Measurements from ENCODE around the gene ATG4D. TPM values are rescaled to one million over a fixed set of nuclear protein-coding genes. Genes with fewer than 3 reads are reported as not detected.

ATG4D gene
- polyA plus RNA-seq, 1 of the 3 experiments (the other 2 are of a cell fraction): 22.6 TPM

DNA sequence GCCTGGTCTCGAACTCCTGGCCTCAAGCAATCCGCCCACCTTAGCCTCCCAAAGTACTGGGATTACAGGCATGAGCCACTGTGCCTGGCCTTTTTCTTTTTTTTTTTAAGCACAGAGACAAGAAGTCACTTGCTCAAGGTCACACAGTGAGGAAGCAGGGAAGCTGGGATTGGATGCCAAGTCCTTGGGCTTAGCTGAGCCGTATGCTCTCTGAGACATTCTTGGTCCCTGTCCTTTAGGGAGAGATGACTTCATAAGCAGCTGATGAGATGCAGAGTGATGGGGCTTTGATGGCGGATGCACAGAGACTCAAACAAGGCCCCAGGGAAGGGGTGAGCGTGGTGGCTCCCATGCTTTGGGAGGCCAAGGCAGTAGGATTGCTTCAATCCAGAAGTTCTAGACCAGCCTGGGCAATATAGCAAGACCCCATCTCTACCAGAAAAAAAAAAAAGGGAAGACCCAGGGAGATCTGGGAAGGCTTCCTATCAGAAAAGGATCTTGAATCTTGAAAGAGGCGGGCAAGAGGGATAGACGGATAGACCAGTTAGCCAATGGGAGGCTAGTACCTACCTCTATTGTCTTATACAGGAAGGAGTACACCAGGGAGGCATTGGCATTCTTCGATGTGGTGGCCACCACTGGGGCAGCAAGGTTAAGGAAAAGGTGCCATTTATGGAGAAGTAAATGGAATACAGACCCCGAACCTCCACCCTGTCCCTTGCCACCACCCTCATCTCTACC lies 39.5 kb downstream of the ATG4D start:
- H4K20me1 ChIP-seq (ENCODE audit: insufficient read depth): no peaks in the 10 kb centered on the region
- peaks cover 16% of the 10 kb centered on the region; the same call in 1 of the 2 replicates for H3K27me3 ChIP-seq (ENCODE audit: insufficient read depth)
- H2AFZ ChIP-seq (ENCODE audit: low read depth): no peak overlapping the region
- no peaks in the 10 kb centered on the region for H3K9me3 ChIP-seq
- no peaks in the 10 kb centered on the region for H3K9me2 ChIP-seq
- no peak overlapping the region for H3K9ac ChIP-seq
- no peak overlapping the region for H3K27ac ChIP-seq (ENCODE audit: low read depth in 2 of 2, low read length in 1 of 2)
- WGBS (ENCODE audit: low lambda C conversion rate): 79% methylated on average over 9 of the region's 9 CpGs
- peaks cover 0 to 3% of the 10 kb centered on the region in 2 experiments; a peak in 1 of 4 replicates for H3K4me1 ChIP-seq (ENCODE audit: control insufficient read depth in 1 of 2, insufficient read depth in 2 of 2, low read depth in 1 of 2, low read length in 1 of 2)
- POLR2A ChIA-PET: no interaction called here
- no peaks in the 10 kb centered on the region for H3K36me3 ChIP-seq (replicated peaks in 1 of 2; ENCODE audit: control insufficient read depth in 1 of 2, insufficient read depth in 2 of 2, low read length in 1 of 2)
- H3F3A ChIP-seq (replicated peaks; ENCODE audit: insufficient read depth): no peaks in the 10 kb centered on the region
- no peaks in the 10 kb centered on the region for H3K79me2 ChIP-seq (ENCODE audit: insufficient read depth)
- no peak overlapping the region for H3K4me2 ChIP-seq
- no peak overlapping the region for H3K4me3 ChIP-seq (ENCODE audit: low read depth in 2 of 2, low read length in 1 of 2)
- DNase-seq: no peak
- CTCF ChIA-PET: interaction anchor here (0.7 to 9.1 kb wide), 7 partner anchors 16 to 281 kb away, joined by 3 to 330 read pairs (median 4); partner anchors contain the start of gene QTRT1
- TF ChIP-seq SMC3 (IDR thresholded peaks at IDR 0.05; ENCODE audit: low read depth, low read length): no peak
- TF ChIP-seq, protein P1, sequence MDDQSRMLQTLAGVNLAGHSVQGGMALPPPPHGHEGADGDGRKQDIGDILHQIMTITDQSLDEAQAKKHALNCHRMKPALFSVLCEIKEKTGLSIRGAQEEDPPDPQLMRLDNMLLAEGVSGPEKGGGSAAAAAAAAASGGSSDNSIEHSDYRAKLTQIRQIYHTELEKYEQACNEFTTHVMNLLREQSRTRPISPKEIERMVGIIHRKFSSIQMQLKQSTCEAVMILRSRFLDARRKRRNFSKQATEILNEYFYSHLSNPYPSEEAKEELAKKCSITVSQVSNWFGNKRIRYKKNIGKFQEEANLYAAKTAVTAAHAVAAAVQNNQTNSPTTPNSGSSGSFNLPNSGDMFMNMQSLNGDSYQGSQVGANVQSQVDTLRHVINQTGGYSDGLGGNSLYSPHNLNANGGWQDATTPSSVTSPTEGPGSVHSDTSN (IDR thresholded peaks at IDR 0.05): peak; percentile 50

GRCh38 chr19:10586396-10586795 lies 42.7 kb downstream of the ATG4D start:
- no peak for DNase-seq
- Histone ChIP-seq H3K4me3 (ENCODE audit: low read depth in 2 of 2, low read length in 1 of 2) (no peak overlapping the region), H3K27ac (ENCODE audit: low read depth in 2 of 2, low read length in 1 of 2) (no peak overlapping the region), H3K79me2 (ENCODE audit: insufficient read depth) (no peaks in the 10 kb centered on the region), H3K9ac (no peak overlapping the region), H3K9me2 (no peaks in the 10 kb centered on the region), H3F3A (replicated peaks; ENCODE audit: insufficient read depth) (no peaks in the 10 kb centered on the region), H3K4me2 (no peak overlapping the region), H3K4me1 (ENCODE audit: control insufficient read depth in 1 of 2, insufficient read depth in 2 of 2, low read depth in 1 of 2, low read length in 1 of 2) (no peaks in the 10 kb centered on the region; a peak in 1 of 4 replicates), H3K36me3 (replicated peaks in 1 of 2; ENCODE audit: control insufficient read depth in 1 of 2, insufficient read depth in 2 of 2, low read length in 1 of 2) (no peaks in the 10 kb centered on the region), H3K9me3 (no peaks in the 10 kb centered on the region), H4K20me1 (ENCODE audit: insufficient read depth) (no peaks in the 10 kb centered on the region), H2AFZ (ENCODE audit: low read depth) (no peak overlapping the region), H3K27me3 (ENCODE audit: insufficient read depth) (peaks cover 23% of the 10 kb centered on the region; the same call in 1 of the 2 replicates)
- ChIA-PET POLR2A (interaction anchor here (0.6 kb wide), 1 partner anchor 57 kb away, joined by 3 read pairs; no protein-coding TSS in a partner anchor), CTCF (interaction anchor here (8.2 to 9.1 kb wide), 2 partner anchors 60 to 112 kb away, joined by 163 to 330 read pairs; partner anchors contain the start of gene QTRT1)
- TF ChIP-seq NRF1 (IDR thresholded peaks at IDR 0.05; ENCODE audit: low read depth, low read length) (no peak), MEF2A (IDR thresholded peaks at IDR 0.05; ENCODE audit: borderline replicate concordance, low read depth) (no peak), TAF1 (IDR thresholded peaks at IDR 0.05; ENCODE audit: borderline replicate concordance, low read depth, low read length) (no peak), JUND (IDR thresholded peaks at IDR 0.05) (no peak), YY1 (IDR thresholded peaks at IDR 0.05; ENCODE audit: low read depth) (no peak), FOXM1 (IDR thresholded peaks at IDR 0.05; ENCODE audit: low read depth) (no peak), GABPA (IDR thresholded peaks at IDR 0.05; ENCODE audit: low read depth) (no peak), TCF12 (IDR thresholded peaks at IDR 0.05) (no peak), EP300 (IDR thresholded peaks at IDR 0.05; ENCODE audit: borderline replicate concordance in 1 of 2, low read depth in 1 of 2, low read length in 1 of 2) (no peak), SIN3A (IDR thresholded peaks at IDR 0.05; ENCODE audit: borderline replicate concordance, low read depth, low read length) (no peak), ZBTB33 (IDR thresholded peaks at IDR 0.05; ENCODE audit: borderline replicate concordance, low read depth) (no peak), FOSL2 (IDR thresholded peaks at IDR 0.05; ENCODE audit: borderline replicate concordance, low read depth) (no peak), RXRA (IDR thresholded peaks at IDR 0.05; ENCODE audit: borderline replicate concordance, low read depth) (no peak), USF1 (IDR thresholded peaks at IDR 0.05; ENCODE audit: borderline replicate concordance, low read depth) (no peak), ELF1 (IDR thresholded peaks at IDR 0.05) (no peak), CTCF (IDR thresholded peaks at IDR 0.05) (no peak)
- TF ChIP-seq, protein P2, sequence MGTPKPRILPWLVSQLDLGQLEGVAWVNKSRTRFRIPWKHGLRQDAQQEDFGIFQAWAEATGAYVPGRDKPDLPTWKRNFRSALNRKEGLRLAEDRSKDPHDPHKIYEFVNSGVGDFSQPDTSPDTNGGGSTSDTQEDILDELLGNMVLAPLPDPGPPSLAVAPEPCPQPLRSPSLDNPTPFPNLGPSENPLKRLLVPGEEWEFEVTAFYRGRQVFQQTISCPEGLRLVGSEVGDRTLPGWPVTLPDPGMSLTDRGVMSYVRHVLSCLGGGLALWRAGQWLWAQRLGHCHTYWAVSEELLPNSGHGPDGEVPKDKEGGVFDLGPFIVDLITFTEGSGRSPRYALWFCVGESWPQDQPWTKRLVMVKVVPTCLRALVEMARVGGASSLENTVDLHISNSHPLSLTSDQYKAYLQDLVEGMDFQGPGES (IDR thresholded peaks at IDR 0.05; ENCODE audit: low read depth, low read length): no peak
- WGBS (ENCODE audit: low lambda C conversion rate): 40% methylated on average over 6 of the region's 6 CpGs

Measured in SK-N-SH (cell line).